Fibroblast of lung (primary cell): ENCODE data around the gene CNMD. TPM values are rescaled to one million over a fixed set of nuclear protein-coding genes. Genes with fewer than 3 reads are reported as not detected.

Experiments
- DNase-seq, 2 donors: peaks; one replicate each; pipeline versions ENCODE4 v3.0.0 to v3.0.0-alpha.2; 2010; ENCODE audit warnings: low read depth in 2 of 2
- H2AFZ ChIP-seq: 2 replicates; pipeline ENCODE4 v1.5.1; 2012; ENCODE audit warnings: low read length, control low read depth, inconsistent platforms
- H3K27ac ChIP-seq: 2 replicates; pipeline ENCODE4 v1.5.1; 2011; ENCODE audit warnings: low read length, control low read depth; ENCODE audit not compliant: insufficient read depth
- H3K27me3 ChIP-seq: 2 replicates; pipeline ENCODE4 v1.5.1; 2011; ENCODE audit warnings: mild to moderate bottlenecking, low read length; ENCODE audit not compliant: control insufficient read depth, insufficient read depth
- H3K36me3 ChIP-seq: 2 replicates; pipeline ENCODE4 v1.5.1; 2011; ENCODE audit warnings: low read length; ENCODE audit not compliant: control insufficient read depth, insufficient read depth
- H3K4me1 ChIP-seq: 2 replicates; pipeline ENCODE4 v1.5.1; 2011; ENCODE audit warnings: low read length; ENCODE audit not compliant: control insufficient read depth, insufficient read depth; ENCODE audit errors: extremely low read depth
- H3K4me2 ChIP-seq: 2 replicates; pipeline ENCODE4 v1.5.1; 2011; ENCODE audit warnings: low read length, control low read depth; ENCODE audit not compliant: insufficient read depth; ENCODE audit errors: extremely low read depth
- H3K4me3 ChIP-seq, 4 experiments: fragments of 200-600 bp in 1 of 4; sonication (generic) in 1 of 4; replicated peaks in 1 of 4; 2 replicates each; pipeline ENCODE4 v1.5.1; 2011 to 2016; ENCODE audit warnings: low read length in 4 of 4, low read depth in 3 of 4, mild to moderate bottlenecking in 3 of 4, control low read depth in 2 of 4, inconsistent platforms in 1 of 4, mixed read lengths in 1 of 4; ENCODE audit not compliant: insufficient read depth in 1 of 4; ENCODE audit errors: control extremely low read depth in 1 of 4
- H3K79me2 ChIP-seq: 2 replicates; pipeline ENCODE4 v1.5.1; 2012; ENCODE audit warnings: mild to moderate bottlenecking, low read length, inconsistent platforms; ENCODE audit not compliant: control insufficient read depth, insufficient read depth
- H3K9ac ChIP-seq: 2 replicates; pipeline ENCODE4 v1.5.1; 2011; ENCODE audit warnings: mild to moderate bottlenecking, low read length, control low read depth; ENCODE audit not compliant: insufficient read depth
- H3K9me3 ChIP-seq: 2 replicates; pipeline ENCODE4 v1.5.1; 2012; ENCODE audit warnings: low read depth, low read length; ENCODE audit not compliant: control insufficient read depth, insufficient read depth
- H4K20me1 ChIP-seq: 2 replicates; pipeline ENCODE4 v1.5.1; 2011; ENCODE audit warnings: low read length; ENCODE audit not compliant: control insufficient read depth, insufficient read depth; ENCODE audit errors: extremely low read depth
- EZH2 ChIP-seq: IDR thresholded peaks from 2 replicates; pipeline ENCODE4 v1.5.1; 2012; ENCODE audit warnings: low read length, control low read depth, mild to moderate bottlenecking; ENCODE audit errors: missing control alignments
- polyA plus RNA-seq, 2 donors: library from polyadenylated mRNA; depleted of rRNA in 1 of 2; stranded (reverse) in 1 of 2; unstranded in 1 of 2; fragments of >200 nt; gene quantifications; 2 replicates each; pipeline ENCODE4 v1.2.1, GENCODE V29; 2011 to 2012; ENCODE audit warnings: missing spikeins in 1 of 2
- total RNA-seq: library from RNA; depleted of rRNA; stranded (reverse); fragments of >200 nt; gene quantifications from 2 replicates; pipeline ENCODE4 v1.2.1, GENCODE V29; 2014
- TF ChIP-seq, protein P1 (sequence below), 2 donors: IDR thresholded peaks in 1 of 2; conservative IDR thresholded peaks in 1 of 2; 1 replicate in 1 of 2; 2 replicates in 1 of 2; pipeline ENCODE4 v1.5.1; 2011 to 2012; ENCODE audit warnings: low read length in 2 of 2, control low read depth in 1 of 2, inconsistent platforms in 1 of 2, low read depth in 1 of 2, mild to moderate bottlenecking in 1 of 2

CNMD gene
- total and polyA plus RNA-seq, 2 donors (not counting 1 experiment from before 2014, with no cell fraction given) = not detected

DNA sequence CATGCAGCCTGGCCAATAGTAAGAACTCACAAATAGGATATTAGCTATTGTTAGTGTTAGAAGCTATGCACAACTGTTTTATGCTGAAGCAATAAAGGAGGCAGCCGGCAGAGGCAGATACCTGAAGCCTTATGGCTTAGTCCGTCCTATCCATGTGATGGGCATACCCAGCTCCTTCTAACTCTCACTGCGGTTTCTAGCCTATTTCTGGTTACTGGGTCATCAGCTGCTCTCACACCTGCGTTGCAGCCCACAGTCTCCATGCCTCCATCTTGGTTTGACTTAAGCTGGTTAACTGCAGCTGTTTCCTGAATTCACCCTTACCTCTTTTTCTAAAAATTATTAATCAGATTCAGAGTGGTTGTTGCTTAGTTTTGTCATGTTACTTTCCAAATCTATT, 40.5 kb upstream of the CNMD start:
- no peak overlapping the region for H3K9ac ChIP-seq
- no peak for DNase-seq
- H2AFZ ChIP-seq = no peak overlapping the region
- H3K36me3 ChIP-seq = no peaks in the 10 kb centered on the region
- H3K9me3 ChIP-seq = no peaks in the 10 kb centered on the region
- no peaks in the 10 kb centered on the region for H4K20me1 ChIP-seq
- H3K27me3 ChIP-seq = no peaks in the 10 kb centered on the region
- no peak overlapping the region for H3K4me2 ChIP-seq
- no peak overlapping the region for H3K27ac ChIP-seq
- H3K4me3 ChIP-seq = no peak overlapping the region
- H3K79me2 ChIP-seq = no peaks in the 10 kb centered on the region
- H3K4me1 ChIP-seq = no peaks in the 10 kb centered on the region
- TF ChIP-seq, protein P1, sequence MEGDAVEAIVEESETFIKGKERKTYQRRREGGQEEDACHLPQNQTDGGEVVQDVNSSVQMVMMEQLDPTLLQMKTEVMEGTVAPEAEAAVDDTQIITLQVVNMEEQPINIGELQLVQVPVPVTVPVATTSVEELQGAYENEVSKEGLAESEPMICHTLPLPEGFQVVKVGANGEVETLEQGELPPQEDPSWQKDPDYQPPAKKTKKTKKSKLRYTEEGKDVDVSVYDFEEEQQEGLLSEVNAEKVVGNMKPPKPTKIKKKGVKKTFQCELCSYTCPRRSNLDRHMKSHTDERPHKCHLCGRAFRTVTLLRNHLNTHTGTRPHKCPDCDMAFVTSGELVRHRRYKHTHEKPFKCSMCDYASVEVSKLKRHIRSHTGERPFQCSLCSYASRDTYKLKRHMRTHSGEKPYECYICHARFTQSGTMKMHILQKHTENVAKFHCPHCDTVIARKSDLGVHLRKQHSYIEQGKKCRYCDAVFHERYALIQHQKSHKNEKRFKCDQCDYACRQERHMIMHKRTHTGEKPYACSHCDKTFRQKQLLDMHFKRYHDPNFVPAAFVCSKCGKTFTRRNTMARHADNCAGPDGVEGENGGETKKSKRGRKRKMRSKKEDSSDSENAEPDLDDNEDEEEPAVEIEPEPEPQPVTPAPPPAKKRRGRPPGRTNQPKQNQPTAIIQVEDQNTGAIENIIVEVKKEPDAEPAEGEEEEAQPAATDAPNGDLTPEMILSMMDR (conservative IDR thresholded peaks at IDR 0.05 in 1 of 2, IDR thresholded peaks at IDR 0.05 in 1 of 2; ENCODE audit: low read depth in 1 of 2, low read length in 2 of 2) = no peak
- no peak for TF ChIP-seq EZH2

DNA sequence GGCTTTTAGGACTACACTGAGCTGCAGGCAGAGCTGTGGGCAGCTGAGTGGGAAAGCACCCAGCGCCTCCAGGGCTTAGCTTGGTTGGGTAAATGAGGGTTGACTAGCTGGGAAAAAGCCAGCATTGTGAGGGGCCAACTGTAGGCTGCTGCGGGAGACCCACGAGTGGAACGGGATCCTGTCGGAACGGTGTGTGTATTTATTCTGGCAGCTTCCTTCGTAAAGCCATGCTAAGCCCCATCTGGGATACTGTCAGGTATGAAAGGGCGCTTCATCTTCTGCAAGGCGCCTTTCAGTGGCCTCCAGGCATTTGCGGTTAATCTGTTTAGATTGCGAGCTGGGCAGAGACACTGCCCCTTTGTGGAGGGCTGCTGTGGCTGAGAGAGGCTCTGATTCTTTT, 39.5 kb upstream of the CNMD start:
- H4K20me1 ChIP-seq = no peaks in the 10 kb centered on the region
- no peak for DNase-seq
- no peak overlapping the region for H3K4me3 ChIP-seq
- H3K36me3 ChIP-seq = no peaks in the 10 kb centered on the region
- no peaks in the 10 kb centered on the region for H3K9me3 ChIP-seq
- H3K27me3 ChIP-seq = no peaks in the 10 kb centered on the region
- H3K4me2 ChIP-seq = no peak overlapping the region
- no peak overlapping the region for H3K27ac ChIP-seq
- H3K4me1 ChIP-seq = no peaks in the 10 kb centered on the region
- H2AFZ ChIP-seq = no peak overlapping the region
- no peak overlapping the region for H3K9ac ChIP-seq
- TF ChIP-seq, protein P1 (conservative IDR thresholded peaks at IDR 0.05 in 1 of 2, IDR thresholded peaks at IDR 0.05 in 1 of 2; ENCODE audit: low read depth in 1 of 2, low read length in 2 of 2) = no peak
- TF ChIP-seq EZH2 = no peak
- no peaks in the 10 kb centered on the region for H3K79me2 ChIP-seq

DNA sequence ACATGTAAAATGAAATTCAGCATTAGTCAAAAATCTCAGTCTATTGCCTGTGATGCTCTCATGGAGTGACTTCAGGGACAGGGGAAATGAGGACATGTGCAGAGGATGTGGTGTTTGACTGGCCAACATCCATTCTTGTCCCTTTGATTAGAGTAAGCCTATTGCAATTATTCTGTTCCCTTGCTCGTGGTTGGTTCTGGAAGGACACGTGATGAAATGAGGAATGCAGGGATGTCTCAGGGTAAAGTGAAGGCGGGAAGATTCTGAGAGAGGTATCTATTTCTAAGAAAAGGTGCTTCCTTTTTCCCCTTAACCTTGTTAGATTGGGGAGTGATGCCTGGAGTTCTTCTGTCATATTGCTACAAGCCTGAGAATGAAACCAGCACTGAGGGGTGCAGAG, 37.1 kb upstream of the CNMD start:
- H3K9me3 ChIP-seq = no peaks in the 10 kb centered on the region
- no peaks in the 10 kb centered on the region for H3K36me3 ChIP-seq
- no peaks in the 10 kb centered on the region for H4K20me1 ChIP-seq
- no peak for TF ChIP-seq EZH2
- TF ChIP-seq, protein P1 (conservative IDR thresholded peaks at IDR 0.05 in 1 of 2, IDR thresholded peaks at IDR 0.05 in 1 of 2; ENCODE audit: low read depth in 1 of 2, low read length in 2 of 2) = no peak
- no peaks in the 10 kb centered on the region for H3K79me2 ChIP-seq
- no peak overlapping the region for H3K4me2 ChIP-seq
- H3K27me3 ChIP-seq = no peaks in the 10 kb centered on the region
- no peak for DNase-seq
- no peak overlapping the region for H2AFZ ChIP-seq
- H3K4me3 ChIP-seq = no peak overlapping the region
- no peaks in the 10 kb centered on the region for H3K4me1 ChIP-seq
- H3K9ac ChIP-seq = no peak overlapping the region
- H3K27ac ChIP-seq = no peak overlapping the region
